ENCODE results near the gene CTBS.

The CTBS gene

DNA sequence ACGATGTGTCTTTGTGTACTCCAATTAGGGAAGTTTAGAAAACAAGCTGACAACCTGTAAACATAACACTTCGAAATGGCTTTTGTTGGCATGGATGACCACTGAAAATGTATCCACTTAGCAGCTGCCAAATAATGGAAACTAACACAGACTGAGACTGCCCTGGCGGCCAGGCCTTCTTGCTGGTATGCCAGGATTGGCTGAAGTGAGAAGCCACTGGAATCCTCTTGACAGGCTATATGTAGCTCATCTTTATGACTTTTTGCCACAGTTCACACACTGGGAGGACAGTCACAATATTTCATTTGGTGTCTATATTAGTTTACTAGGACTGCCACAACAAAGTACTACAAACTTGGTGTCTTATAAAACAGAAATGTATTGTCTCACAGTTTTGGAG lies 12.9 kb upstream of the CTBS start:
- Histone ChIP-seq H3K27me3 (ENCODE audit: insufficient read depth, low read length) (no peaks in the 10 kb centered on the region), H2AFZ (ENCODE audit: low read length) (no peak overlapping the region), H3F3A (ENCODE audit: insufficient read depth, low read length) (no peaks in the 10 kb centered on the region), H3K9me3 (ENCODE audit: low read length) (peaks cover 10% of the 10 kb centered on the region; the same call in 1 of the 2 replicates), H3K4me3 (ENCODE audit: low read depth, low read length, poor library complexity, severe bottlenecking) (no peak overlapping the region), H3K9ac (ENCODE audit: low read length) (no peak overlapping the region), H3K4me1 (ENCODE audit: insufficient read depth, low read length, severe bottlenecking) (no peaks in the 10 kb centered on the region), H4K20me1 (ENCODE audit: insufficient read depth, low read length) (no peaks in the 10 kb centered on the region), H3K4me2 (ENCODE audit: low read length) (no peak overlapping the region), H3K9me2 (ENCODE audit: low read depth, low read length) (no peaks in the 10 kb centered on the region), H3K36me3 (ENCODE audit: insufficient read depth, low read length) (no peaks in the 10 kb centered on the region; the same call in 1 of the 2 replicates), H3K79me2 (ENCODE audit: insufficient read depth, low read length) (no peaks in the 10 kb centered on the region), H3K27ac (ENCODE audit: low read depth, low read length, poor library complexity, severe bottlenecking) (no peak overlapping the region)
- TF ChIP-seq CTCF (IDR thresholded peaks at IDR 0.05; ENCODE audit: low read length): no peak
- no peak for TF ChIP-seq EZH2 (IDR thresholded peaks at IDR 0.05; ENCODE audit: borderline replicate concordance, low read length)

DNA sequence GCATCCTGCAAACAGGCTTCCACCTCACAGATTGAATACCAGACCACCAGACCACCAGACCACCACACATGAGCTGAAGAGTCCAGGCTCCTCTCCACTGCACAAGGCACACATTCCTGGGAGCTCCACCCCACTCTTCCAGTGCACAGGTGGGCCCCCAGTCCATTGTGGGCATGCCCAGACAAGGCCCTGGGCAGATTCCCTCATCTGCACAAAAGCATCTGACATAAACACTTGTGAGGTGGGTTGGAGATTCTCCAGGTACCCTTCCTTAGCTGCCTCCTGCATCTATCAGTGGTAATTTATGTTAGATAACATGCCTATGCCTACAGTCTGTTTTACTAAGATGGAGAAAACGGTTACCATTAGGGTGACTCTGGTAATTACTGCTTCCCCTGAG lies 11.6 kb upstream of the CTBS start:
- TF ChIP-seq EZH2 (IDR thresholded peaks at IDR 0.05; ENCODE audit: borderline replicate concordance, low read length) (no peak), CTCF (IDR thresholded peaks at IDR 0.05; ENCODE audit: low read length) (no peak)
- no peaks in the 10 kb centered on the region for H3K4me1 ChIP-seq (ENCODE audit: insufficient read depth, low read length, severe bottlenecking)
- no peaks in the 10 kb centered on the region for H3K9me2 ChIP-seq (ENCODE audit: low read depth, low read length)
- H3F3A ChIP-seq (ENCODE audit: insufficient read depth, low read length): no peaks in the 10 kb centered on the region
- H3K27me3 ChIP-seq (ENCODE audit: insufficient read depth, low read length): no peaks in the 10 kb centered on the region
- H3K9me3 ChIP-seq (ENCODE audit: low read length): peaks cover 10% of the 10 kb centered on the region; the same call in 1 of the 2 replicates
- H3K4me3 ChIP-seq (ENCODE audit: low read depth, low read length, poor library complexity, severe bottlenecking): no peak overlapping the region
- H2AFZ ChIP-seq (ENCODE audit: low read length): no peak overlapping the region
- no peak overlapping the region for H3K4me2 ChIP-seq (ENCODE audit: low read length)
- H3K79me2 ChIP-seq (ENCODE audit: insufficient read depth, low read length): no peaks in the 10 kb centered on the region
- H3K27ac ChIP-seq (ENCODE audit: low read depth, low read length, poor library complexity, severe bottlenecking): no peak overlapping the region
- H4K20me1 ChIP-seq (ENCODE audit: insufficient read depth, low read length): no peaks in the 10 kb centered on the region
- H3K9ac ChIP-seq (ENCODE audit: low read length): no peak overlapping the region
- no peaks in the 10 kb centered on the region; the same call in 1 of the 2 replicates for H3K36me3 ChIP-seq (ENCODE audit: insufficient read depth, low read length)

DNA sequence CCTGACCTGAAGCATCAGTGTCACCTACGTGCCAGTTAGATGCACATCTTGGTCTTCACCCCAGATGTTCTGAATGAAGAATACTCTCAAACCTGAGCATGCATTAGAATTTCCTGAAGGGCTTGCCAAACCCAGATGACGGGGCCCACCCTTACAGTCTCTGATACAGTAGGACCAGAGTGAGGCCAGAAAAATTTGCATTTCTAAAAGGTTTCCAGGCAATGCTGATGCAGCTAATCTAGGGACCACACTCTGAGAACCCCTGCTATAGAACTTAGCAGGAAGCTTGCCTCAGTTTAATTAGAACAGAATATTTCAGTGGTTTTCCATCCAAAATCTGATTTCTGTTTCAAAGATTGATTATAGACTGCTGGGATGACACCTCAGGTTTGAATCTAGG lies 9.9 kb upstream of the CTBS start:
- no peak overlapping the region for H3K4me3 ChIP-seq (ENCODE audit: low read depth, low read length, poor library complexity, severe bottlenecking)
- no peak overlapping the region for H2AFZ ChIP-seq (ENCODE audit: low read length)
- H3K9me2 ChIP-seq (ENCODE audit: low read depth, low read length): no peaks in the 10 kb centered on the region
- no peak overlapping the region for H3K9ac ChIP-seq (ENCODE audit: low read length)
- H4K20me1 ChIP-seq (ENCODE audit: insufficient read depth, low read length): no peaks in the 10 kb centered on the region
- no peak overlapping the region for H3K27ac ChIP-seq (ENCODE audit: low read depth, low read length, poor library complexity, severe bottlenecking)
- no peaks in the 10 kb centered on the region; the same call in 1 of the 2 replicates for H3K36me3 ChIP-seq (ENCODE audit: insufficient read depth, low read length)
- H3K9me3 ChIP-seq (ENCODE audit: low read length): peaks cover 13% of the 10 kb centered on the region; the same call in 1 of the 2 replicates
- no peak for TF ChIP-seq CTCF (IDR thresholded peaks at IDR 0.05; ENCODE audit: low read length)
- no peak for TF ChIP-seq EZH2 (IDR thresholded peaks at IDR 0.05; ENCODE audit: borderline replicate concordance, low read length)
- H3K4me1 ChIP-seq (ENCODE audit: insufficient read depth, low read length, severe bottlenecking): no peaks in the 10 kb centered on the region
- no peaks in the 10 kb centered on the region for H3K27me3 ChIP-seq (ENCODE audit: insufficient read depth, low read length)
- H3K4me2 ChIP-seq (ENCODE audit: low read length): no peak overlapping the region
- no peaks in the 10 kb centered on the region for H3K79me2 ChIP-seq (ENCODE audit: insufficient read depth, low read length)
- H3F3A ChIP-seq (ENCODE audit: insufficient read depth, low read length): no peaks in the 10 kb centered on the region

All from OCI-LY1 (cell line).